Mesenchymal stem cell (in vitro differentiated cells and primary cell): Measurements from ENCODE around the gene FAM219B.

Experiments
- DNase-seq: peaks from one replicate; pipeline ENCODE4 v3.0.0-alpha.2; 2013
- H2AFZ ChIP-seq: one replicate; pipeline ENCODE4 v1.6.1; 2013; ENCODE audit warnings: low read depth, mild to moderate bottlenecking, control low read depth, inconsistent platforms, low read length, moderate library complexity
- H2AK5ac ChIP-seq: 2 replicates; pipeline ENCODE4 v1.6.1; 2013; ENCODE audit warnings: low read length, moderate library complexity, mild to moderate bottlenecking, inconsistent platforms; ENCODE audit not compliant: severe bottlenecking
- H2BK120ac ChIP-seq: one replicate; pipeline ENCODE4 v1.6.1; 2013; ENCODE audit warnings: low read depth, mild to moderate bottlenecking, inconsistent platforms, low read length, moderate library complexity
- H2BK12ac ChIP-seq, 2 experiments: one replicate each; pipeline ENCODE4 v1.6.1; 2013; ENCODE audit warnings: inconsistent platforms in 2 of 2, low read length in 2 of 2, mild to moderate bottlenecking in 2 of 2, moderate library complexity in 2 of 2, control low read depth in 1 of 2
- H2BK15ac ChIP-seq: one replicate; pipeline ENCODE4 v1.6.1; 2013; ENCODE audit warnings: mild to moderate bottlenecking, low read depth, inconsistent platforms; ENCODE audit not compliant: poor library complexity, severe bottlenecking
- H2BK5ac ChIP-seq: 2 replicates; pipeline ENCODE4 v1.6.1; 2013; ENCODE audit warnings: low read depth, mild to moderate bottlenecking, low read length, control low read depth, inconsistent platforms; ENCODE audit not compliant: poor library complexity, severe bottlenecking
- H3K14ac ChIP-seq, 2 experiments: one replicate each; pipeline ENCODE4 v1.6.1; 2013; ENCODE audit warnings: inconsistent platforms in 2 of 2, low read length in 2 of 2, control low read depth in 1 of 2, mild to moderate bottlenecking in 1 of 2, moderate library complexity in 1 of 2
- H3K18ac ChIP-seq, 2 experiments: one replicate each; pipeline ENCODE4 v1.6.1; 2013; ENCODE audit warnings: inconsistent platforms in 2 of 2, low read length in 2 of 2, control low read depth in 1 of 2, low read depth in 1 of 2, mild to moderate bottlenecking in 1 of 2
- H3K23ac ChIP-seq, 2 experiments: one replicate each; pipeline ENCODE4 v1.6.1; 2013; ENCODE audit warnings: inconsistent platforms in 2 of 2, low read length in 2 of 2, mild to moderate bottlenecking in 2 of 2, moderate library complexity in 2 of 2, control low read depth in 1 of 2
- H3K27ac ChIP-seq: 2 replicates; pipeline ENCODE4 v1.5.1; 2013; ENCODE audit warnings: mild to moderate bottlenecking, moderate library complexity, low read length, control low read depth, inconsistent platforms; ENCODE audit not compliant: poor library complexity, severe bottlenecking
- H3K27me3 ChIP-seq, 2 experiments: 2 replicates each; pipeline versions ENCODE4 v1.6.1 to v1.7.0; 2013; ENCODE audit warnings: low read length in 2 of 2, mild to moderate bottlenecking in 2 of 2, moderate library complexity in 2 of 2, control low read depth in 1 of 2, inconsistent platforms in 1 of 2; ENCODE audit not compliant: control insufficient read depth in 1 of 2, insufficient read depth in 1 of 2
- H3K36me3 ChIP-seq, 2 experiments: 2 replicates each; pipeline versions ENCODE4 v1.6.1 to v1.7.0; 2013; ENCODE audit warnings: low read length in 2 of 2, control low read depth in 1 of 2, inconsistent platforms in 1 of 2, low read depth in 1 of 2, mild to moderate bottlenecking in 1 of 2; ENCODE audit not compliant: insufficient read depth in 2 of 2, control insufficient read depth in 1 of 2
- H3K4ac ChIP-seq, 2 experiments: one replicate each; pipeline ENCODE4 v1.6.1; 2013; ENCODE audit warnings: inconsistent platforms in 2 of 2, low read length in 2 of 2, mild to moderate bottlenecking in 2 of 2, moderate library complexity in 2 of 2, control low read depth in 1 of 2, low read depth in 1 of 2
- H3K4me1 ChIP-seq: 2 replicates; pipeline ENCODE4 v1.6.1; 2013; ENCODE audit warnings: low read depth, low read length, control low read depth; ENCODE audit not compliant: control insufficient read depth, insufficient read depth
- H3K4me2 ChIP-seq: 2 replicates; pipeline ENCODE4 v1.6.1; 2013; ENCODE audit warnings: low read length, mild to moderate bottlenecking, inconsistent platforms; ENCODE audit not compliant: poor library complexity, severe bottlenecking
- H3K4me3 ChIP-seq, 2 experiments: 2 replicates each; pipeline versions ENCODE4 v1.5.1 to v1.7.0; 2013; ENCODE audit warnings: low read length in 2 of 2, mild to moderate bottlenecking in 2 of 2, control low read depth in 1 of 2, low read depth in 1 of 2; ENCODE audit not compliant: insufficient read depth in 1 of 2
- H3K79me1 ChIP-seq: replicated peaks from 2 replicates; pipeline ENCODE4 v1.6.1; 2013; ENCODE audit warnings: mild to moderate bottlenecking, control low read depth, low read length, inconsistent platforms; ENCODE audit not compliant: poor library complexity, severe bottlenecking
- H3K9ac ChIP-seq: 2 replicates; pipeline ENCODE4 v1.7.0; 2013; ENCODE audit warnings: mild to moderate bottlenecking, low read length, moderate library complexity
- H3K9me3 ChIP-seq: 2 replicates; pipeline ENCODE4 v1.7.0; 2013; ENCODE audit warnings: mild to moderate bottlenecking, low read length; ENCODE audit not compliant: control insufficient read depth
- H4K8ac ChIP-seq: one replicate; pipeline ENCODE4 v1.6.1; 2013; ENCODE audit warnings: inconsistent platforms, mild to moderate bottlenecking, low read length, moderate library complexity
- H4K91ac ChIP-seq: one replicate; pipeline ENCODE4 v1.6.1; 2013; ENCODE audit warnings: mild to moderate bottlenecking, low read length, inconsistent platforms
- WGBS: methylation state at CpG from one replicate; pipeline ENCODE4 v1.1.7; 2013; ENCODE audit warnings: mixed read lengths; 5-methylcytosine and 5-hydroxymethylcytosine counted together

The FAM219B gene

DNA sequence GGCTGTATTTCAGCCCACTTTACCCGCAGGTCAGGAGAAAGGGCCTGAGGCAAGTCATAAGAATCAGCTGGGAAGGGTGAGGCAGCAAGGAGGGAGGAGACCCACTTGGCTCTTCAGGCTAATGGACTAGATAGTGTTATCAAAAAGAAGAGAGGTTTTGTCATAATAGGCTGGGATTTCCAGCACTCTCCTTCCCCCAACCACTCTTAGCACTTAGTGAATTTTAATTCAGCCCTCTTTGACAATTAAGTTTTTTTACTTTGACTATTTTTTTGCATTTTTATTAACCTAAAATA, 16.0 kb downstream of the FAM219B start:
- H4K91ac ChIP-seq: no peak overlapping the region
- peak overlapping the region; percentile 97 for H4K8ac ChIP-seq
- no peak overlapping the region for H2BK120ac ChIP-seq
- H3K27me3 ChIP-seq: no peaks in the 10 kb centered on the region
- no peaks in the 10 kb centered on the region for H3K9me3 ChIP-seq
- peak overlapping the region; percentile 71 for H3K4me2 ChIP-seq
- peak overlapping the region; percentile 13 to 83 for H3K4ac ChIP-seq
- peaks cover 27 to 28% of the 10 kb centered on the region in 2 experiments for H3K36me3 ChIP-seq
- H2BK12ac ChIP-seq: no peak overlapping the region
- no peak overlapping the region for H3K27ac ChIP-seq
- H2AFZ ChIP-seq: peak overlapping the region; percentile 87
- H3K4me3 ChIP-seq: peak overlapping the region; percentile 95 to 100
- peaks cover 16% of the 10 kb centered on the region for H3K4me1 ChIP-seq
- peak overlapping the region; percentile 92 to 95 for H3K18ac ChIP-seq
- H2BK15ac ChIP-seq: no peak overlapping the region
- WGBS: 11% methylated on average over 1 of the region's 1 CpG
- DNase-seq: no peak
- H2BK5ac ChIP-seq: no peak overlapping the region
- H3K23ac ChIP-seq: peak overlapping the region in 1 of 2 experiments; percentile 46
- H2AK5ac ChIP-seq: no peak overlapping the region
- H3K79me1 ChIP-seq: peaks cover 23% of the 10 kb centered on the region
- peak overlapping the region; percentile 94 for H3K9ac ChIP-seq
- peak overlapping the region in 1 of 2 experiments; percentile 98 for H3K14ac ChIP-seq

DNA sequence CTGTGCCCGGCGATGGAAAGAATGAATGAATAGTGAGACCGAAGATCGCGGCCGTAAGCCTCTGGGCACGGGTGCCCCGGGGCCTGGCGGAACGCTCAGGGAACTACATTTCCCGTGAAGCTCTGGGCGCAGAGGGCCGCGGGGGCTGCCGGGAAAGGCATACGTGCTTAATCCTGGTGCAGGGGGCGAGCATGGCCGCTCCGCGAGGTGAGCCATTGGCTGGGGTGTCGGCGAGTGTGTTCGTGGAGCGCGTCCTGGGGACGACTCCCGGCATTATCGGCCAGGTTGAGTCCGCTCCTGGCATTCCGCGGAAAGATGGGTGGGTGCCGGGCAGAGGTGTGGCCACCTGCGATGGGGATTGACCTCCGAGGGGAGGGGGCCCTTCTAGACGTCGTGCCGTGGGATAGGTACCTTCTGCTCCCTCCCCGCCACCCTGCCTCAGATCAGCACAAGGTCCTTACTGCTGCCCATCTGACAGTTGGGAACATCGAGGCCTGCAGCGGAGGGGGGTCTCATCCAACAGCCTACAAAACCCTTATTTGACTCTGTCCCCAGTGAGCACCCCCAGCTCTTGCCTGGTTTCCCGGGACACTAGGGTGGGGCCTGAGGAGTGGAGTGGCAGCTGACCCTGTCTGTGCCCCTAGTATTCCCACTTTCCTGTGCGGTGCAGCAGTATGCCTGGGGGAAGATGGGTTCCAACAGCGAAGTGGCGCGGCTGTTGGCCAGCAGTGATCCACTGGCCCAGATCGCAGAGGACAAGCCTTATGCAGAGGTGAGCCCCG, 16.6 kb downstream of the FAM219B start, which contains the start of gene MPI:
TSS of gene MPI (plus strand) at position 160 of the 782 bp plus-strand sequence. CDS start at position 192, 32 bp downstream.
- WGBS: 7% methylated on average over 45 of the region's 47 CpGs
- H3K9me3 ChIP-seq: no peaks in the 10 kb centered on the region
- DNase-seq: peak; percentile 85
- H3K4ac ChIP-seq: peak within 1 kb of the TSS; percentile 80 to 83
- H2AFZ ChIP-seq: peak within 1 kb of the TSS; percentile 87
- H3K79me1 ChIP-seq: peaks cover 23% of the 10 kb centered on the region
- peak within 1 kb of the TSS; percentile 23 to 28 for H2BK12ac ChIP-seq
- H2BK120ac ChIP-seq: peak within 1 kb of the TSS; percentile 38
- peak within 1 kb of the TSS; percentile 95 for H4K91ac ChIP-seq
- H3K23ac ChIP-seq: peak within 1 kb of the TSS; percentile 37 to 66
- H2AK5ac ChIP-seq: no peak within 1 kb of the TSS
- peak within 1 kb of the TSS; percentile 77 for H3K4me2 ChIP-seq
- peak within 1 kb of the TSS; percentile 18 for H3K27ac ChIP-seq
- H4K8ac ChIP-seq: peak within 1 kb of the TSS; percentile 97
- H3K4me1 ChIP-seq: peaks cover 19% of the 10 kb centered on the region
- H3K9ac ChIP-seq: peak within 1 kb of the TSS; percentile 94
- peak within 1 kb of the TSS; percentile 94 for H2BK15ac ChIP-seq
- peak within 1 kb of the TSS; percentile 95 to 100 for H3K4me3 ChIP-seq
- H3K36me3 ChIP-seq: peaks cover 24 to 26% of the 10 kb centered on the region in 2 experiments
- peak within 1 kb of the TSS; percentile 43 to 98 for H3K14ac ChIP-seq
- H3K27me3 ChIP-seq: no peaks in the 10 kb centered on the region
- peak within 1 kb of the TSS; percentile 92 to 95 for H3K18ac ChIP-seq
- H2BK5ac ChIP-seq: peak within 1 kb of the TSS; percentile 39

DNA sequence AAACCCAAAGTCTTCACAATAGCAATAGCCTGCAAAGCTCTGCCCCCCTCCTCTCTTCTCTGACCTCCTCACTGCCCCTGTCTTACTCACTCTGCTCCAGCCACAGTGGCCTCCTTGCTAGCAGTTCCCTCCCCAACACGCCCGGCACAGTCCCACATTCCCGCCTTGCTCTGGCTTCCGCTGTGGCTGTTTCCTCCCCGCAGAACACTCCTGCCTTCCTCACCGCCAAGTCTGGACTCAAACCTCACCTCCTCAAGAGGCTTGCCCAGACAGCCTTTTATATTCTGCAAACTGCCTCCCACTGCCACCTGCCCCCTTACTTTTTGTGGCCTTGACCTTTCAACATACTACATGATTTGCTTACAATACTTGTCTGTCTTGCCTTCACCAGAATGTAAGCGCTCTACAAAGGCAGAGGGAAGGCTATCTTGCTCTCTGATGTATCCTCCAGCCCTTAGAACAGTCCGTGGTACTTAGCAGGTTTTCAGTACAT, 17.2 kb downstream of the FAM219B start:
- peak overlapping the region; percentile 52 for H4K8ac ChIP-seq
- peak overlapping the region in 1 of 2 experiments; percentile 14 for H3K14ac ChIP-seq
- H3K27me3 ChIP-seq: no peaks in the 10 kb centered on the region
- peak overlapping the region; percentile 18 for H3K27ac ChIP-seq
- peaks cover 23% of the 10 kb centered on the region for H3K79me1 ChIP-seq
- H2AFZ ChIP-seq: peak overlapping the region; percentile 87
- H3K4me2 ChIP-seq: peak overlapping the region; percentile 77
- H2BK5ac ChIP-seq: no peak overlapping the region
- peak overlapping the region; percentile 94 for H3K9ac ChIP-seq
- H3K23ac ChIP-seq: no peak overlapping the region
- H2BK12ac ChIP-seq: no peak overlapping the region
- peaks cover 24 to 26% of the 10 kb centered on the region in 2 experiments for H3K36me3 ChIP-seq
- no peak overlapping the region for H2AK5ac ChIP-seq
- H3K4ac ChIP-seq: peak overlapping the region; percentile 9 to 60
- H3K18ac ChIP-seq: peak overlapping the region in 1 of 2 experiments; percentile 61
- no peaks in the 10 kb centered on the region for H3K9me3 ChIP-seq
- H3K4me3 ChIP-seq: peak overlapping the region; percentile 95 to 100
- H2BK15ac ChIP-seq: no peak overlapping the region
- H3K4me1 ChIP-seq: peaks cover 19% of the 10 kb centered on the region
- no peak overlapping the region for H2BK120ac ChIP-seq
- no peak overlapping the region for H4K91ac ChIP-seq
- DNase-seq: peak; percentile 63
- 22% methylated on average over 8 of the region's 8 CpGs for WGBS

DNA sequence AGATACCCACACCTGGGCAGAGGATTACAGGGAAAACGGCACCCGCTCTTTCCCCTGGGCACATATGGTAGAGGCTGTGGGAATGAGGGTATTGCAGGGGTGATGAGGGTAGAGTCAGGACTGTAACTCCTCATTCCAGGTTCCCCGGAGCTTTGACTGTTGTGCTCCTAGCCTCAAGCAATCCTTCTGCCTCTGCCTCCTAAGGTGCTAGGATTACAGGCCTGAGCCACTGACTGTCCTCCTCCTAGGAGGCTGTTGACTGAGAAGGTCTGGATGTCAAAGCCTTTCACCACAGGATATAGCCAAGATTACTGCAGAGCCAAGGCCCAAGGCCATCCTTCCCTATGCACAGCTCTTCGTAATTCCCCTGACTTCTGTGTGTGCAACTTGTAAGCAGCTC, 17.9 kb downstream of the FAM219B start:
- H2AFZ ChIP-seq: no peak overlapping the region

More for the DNA sequence above, 17.9 kb downstream of the FAM219B start:
- Histone ChIP-seq H2BK5ac (no peak overlapping the region), H3K4ac (no peak overlapping the region), H2BK12ac (peak overlapping the region; percentile 28 to 55), H3K4me3 (no peak overlapping the region), H4K8ac (peak overlapping the region; percentile 85), H3K9ac (peak overlapping the region; percentile 94), H3K4me2 (no peak overlapping the region), H3K14ac (no peak overlapping the region), H3K9me3 (no peaks in the 10 kb centered on the region), H4K91ac (no peak overlapping the region), H3K79me1 (peaks cover 23% of the 10 kb centered on the region), H3K18ac (no peak overlapping the region), H3K4me1 (peaks cover 21% of the 10 kb centered on the region), H3K36me3 (peaks cover 24 to 25% of the 10 kb centered on the region in 2 experiments), H2AK5ac (no peak overlapping the region), H3K23ac (no peak overlapping the region), H3K27ac (no peak overlapping the region), H3K27me3 (no peaks in the 10 kb centered on the region), H2BK120ac (no peak overlapping the region), H2BK15ac (no peak overlapping the region)
- WGBS: 95% methylated on average over 4 of the region's 4 CpGs
- DNase-seq: no peak
